CD4-positive, alpha-beta T cell treated with Interleukin-1 beta for 1 hour (primary cell): ENCODE results near the gene RPS6KA4.

Source experiments
- DNase-seq, 2 donors: peaks; one replicate each; pipeline ENCODE4 v3.0.0-alpha.2; 2020 to 2022

The RPS6KA4 gene

GRCh38 chr11:64327993-64328392 lies 31.0 kb upstream of the RPS6KA4 start:
- DNase-seq: no peak

- no peak for DNase-seq
Measured at GRCh38 chr11:64330888-64331287, 28.1 kb upstream of the RPS6KA4 start.

DNA sequence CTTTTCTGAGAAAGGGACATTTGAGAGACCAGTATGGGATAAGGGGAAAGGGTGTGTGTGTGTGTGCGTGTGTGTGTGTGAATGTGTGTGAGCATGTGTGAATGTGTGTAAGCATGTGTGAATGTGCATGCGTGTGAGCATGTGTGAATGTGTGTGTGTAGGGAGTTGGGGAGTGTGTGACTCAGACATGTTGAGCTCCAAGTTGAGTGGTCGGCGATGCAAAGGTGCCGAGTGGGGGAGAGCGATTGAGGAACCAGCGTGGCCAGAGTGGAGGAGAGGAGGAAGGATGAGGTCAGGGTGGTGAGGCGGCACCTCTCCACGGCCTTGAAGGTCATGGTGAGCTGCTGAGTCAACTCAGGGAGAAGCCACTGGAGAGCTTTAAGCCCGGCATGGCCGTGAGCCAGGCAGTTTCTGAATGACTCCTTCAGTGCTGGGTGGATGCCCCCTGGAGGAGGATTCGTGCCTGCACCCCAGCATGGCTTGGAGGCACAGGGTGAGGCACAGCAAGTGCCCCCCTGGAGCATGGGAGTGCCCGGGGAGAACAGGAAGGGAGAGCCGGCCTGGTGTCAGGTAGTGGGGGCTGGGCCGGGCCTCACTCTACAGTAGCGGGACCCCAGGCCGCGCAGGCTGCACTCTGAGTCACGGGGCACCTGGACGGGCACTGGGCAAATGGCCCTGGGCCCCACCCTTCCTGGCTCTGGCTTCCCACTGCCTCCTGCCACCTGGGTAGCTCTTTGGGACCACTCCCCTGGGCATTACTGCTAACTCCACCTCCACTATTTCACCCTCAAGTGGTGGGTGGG lies 27.2 kb upstream of the RPS6KA4 start:
- DNase-seq: peak; percentile 76 to 84

DNA sequence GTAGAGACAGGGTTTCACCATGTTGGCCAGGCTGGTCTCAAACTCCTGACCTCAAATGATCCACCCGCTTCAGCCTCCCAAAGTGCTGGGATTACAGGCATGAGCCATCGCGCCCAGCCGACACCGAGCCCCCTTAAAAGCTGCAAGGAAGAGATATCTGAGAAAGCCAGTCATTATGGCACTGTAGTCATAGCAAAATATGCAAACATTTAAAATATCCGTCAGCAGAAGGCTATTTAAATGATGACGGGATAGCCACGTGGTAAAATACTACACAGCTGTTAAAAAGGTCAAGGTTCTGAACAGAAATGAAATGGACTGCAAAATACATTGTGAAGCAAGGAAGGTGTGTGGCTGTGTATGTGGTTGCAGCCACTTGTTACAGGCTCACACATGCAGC lies 25.4 kb upstream of the RPS6KA4 start:
- no peak for DNase-seq

GRCh38 chr11:64334764-64335735 lies 23.9 kb upstream of the RPS6KA4 start:
- peak in 1 of 2 donors; percentile 75 for DNase-seq

DNA sequence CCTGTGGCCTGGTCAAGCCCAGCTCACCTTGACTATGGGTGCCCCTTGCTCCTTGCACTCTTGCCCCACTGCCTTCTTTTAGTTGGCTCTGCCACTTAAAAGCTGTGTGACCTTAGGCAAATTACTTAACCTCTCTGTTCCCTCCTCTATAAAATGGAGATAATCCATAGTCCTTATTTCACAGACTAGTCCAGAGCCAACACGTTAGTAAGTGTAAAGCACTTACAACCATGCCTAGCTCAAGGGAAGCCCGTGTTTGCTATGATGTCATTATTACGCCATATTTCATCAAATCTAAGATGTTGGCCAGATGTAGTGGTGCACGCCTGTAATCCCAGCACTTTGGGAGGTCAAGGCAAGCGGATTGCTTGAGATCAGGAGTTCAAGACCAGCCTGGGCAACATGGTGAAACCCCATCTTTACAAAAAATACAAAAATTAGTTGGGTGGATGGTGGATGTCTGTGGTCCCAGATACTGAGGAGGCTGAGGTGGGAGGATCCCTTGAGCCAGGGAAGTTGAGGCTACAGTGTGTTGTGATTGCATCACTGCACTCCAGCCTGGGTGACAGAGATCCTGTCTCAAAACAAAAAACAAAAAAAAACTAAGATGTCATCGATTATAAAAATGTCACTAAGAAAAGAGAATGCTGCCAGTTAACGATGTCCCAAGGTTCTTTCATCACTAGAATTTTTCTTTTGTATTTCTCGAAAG lies 21.3 kb upstream of the RPS6KA4 start:
- no peak for DNase-seq

GRCh38 chr11:64338716-64339115 lies 20.2 kb upstream of the RPS6KA4 start:
- DNase-seq: no peak

GRCh38 chr11:64339286-64339685 lies 19.7 kb upstream of the RPS6KA4 start:
- DNase-seq: no peak

- DNase-seq: peak; percentile 91 to 94
Measured at GRCh38 chr11:64339754-64340408, 19.1 kb upstream of the RPS6KA4 start, which contains the start of gene CCDC88B. TSS of gene CCDC88B (plus strand) at chr11:64340204. CDS start at chr11:64340267, 63 bp downstream.

DNA sequence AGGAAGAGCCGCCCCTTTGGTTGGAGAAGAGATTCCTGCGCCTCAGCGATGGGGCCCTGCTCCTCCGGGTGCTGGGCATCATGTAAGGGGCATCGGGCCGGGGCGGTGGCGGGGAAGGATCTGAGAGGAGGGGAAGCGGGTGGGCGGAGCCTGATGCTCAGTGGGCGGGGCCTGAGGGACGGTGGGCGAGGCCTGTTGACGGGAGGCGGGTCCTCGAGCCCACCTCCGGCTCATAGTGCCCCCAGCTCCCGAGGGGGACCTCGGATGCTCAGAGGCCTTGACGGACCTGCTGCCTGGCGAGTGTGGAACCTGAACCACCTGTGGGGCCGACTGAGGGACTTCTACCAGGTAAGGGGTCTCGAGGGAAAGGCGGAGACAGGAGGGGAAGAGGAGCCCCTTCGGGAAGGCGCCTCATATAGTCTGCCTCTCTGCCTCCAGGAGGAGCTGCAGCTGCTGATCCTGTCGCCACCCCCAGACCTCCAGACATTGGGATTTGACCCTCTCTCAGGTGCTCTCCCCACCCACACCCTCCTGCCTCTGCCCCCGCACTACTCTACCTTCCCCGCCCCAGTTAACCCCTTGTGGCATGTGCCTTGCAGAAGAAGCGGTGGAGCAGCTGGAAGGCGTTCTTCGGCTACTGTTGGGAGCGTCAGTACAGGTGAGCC lies 18.2 kb upstream of the RPS6KA4 start:
- DNase-seq: peak; percentile 77 to 80

DNA sequence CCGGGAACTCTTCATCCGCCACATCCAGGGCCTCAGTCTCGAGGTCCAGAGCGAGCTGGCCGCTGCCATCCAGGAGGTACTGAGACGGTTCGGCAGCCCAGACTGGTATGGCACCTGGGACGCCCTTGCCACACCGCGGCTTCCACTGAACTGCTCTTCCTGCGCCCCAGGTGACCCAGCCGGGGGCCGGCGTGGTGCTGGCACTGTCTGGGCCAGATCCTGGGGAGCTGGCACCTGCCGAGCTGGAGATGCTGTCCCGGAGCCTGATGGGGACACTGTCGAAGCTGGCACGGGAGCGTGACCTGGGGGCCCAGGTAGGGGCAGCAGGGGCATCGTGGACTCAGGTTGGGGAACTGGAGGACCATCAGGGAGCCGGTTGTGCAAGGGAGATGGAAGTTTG lies 17.5 kb upstream of the RPS6KA4 start:
- no peak for DNase-seq

DNA sequence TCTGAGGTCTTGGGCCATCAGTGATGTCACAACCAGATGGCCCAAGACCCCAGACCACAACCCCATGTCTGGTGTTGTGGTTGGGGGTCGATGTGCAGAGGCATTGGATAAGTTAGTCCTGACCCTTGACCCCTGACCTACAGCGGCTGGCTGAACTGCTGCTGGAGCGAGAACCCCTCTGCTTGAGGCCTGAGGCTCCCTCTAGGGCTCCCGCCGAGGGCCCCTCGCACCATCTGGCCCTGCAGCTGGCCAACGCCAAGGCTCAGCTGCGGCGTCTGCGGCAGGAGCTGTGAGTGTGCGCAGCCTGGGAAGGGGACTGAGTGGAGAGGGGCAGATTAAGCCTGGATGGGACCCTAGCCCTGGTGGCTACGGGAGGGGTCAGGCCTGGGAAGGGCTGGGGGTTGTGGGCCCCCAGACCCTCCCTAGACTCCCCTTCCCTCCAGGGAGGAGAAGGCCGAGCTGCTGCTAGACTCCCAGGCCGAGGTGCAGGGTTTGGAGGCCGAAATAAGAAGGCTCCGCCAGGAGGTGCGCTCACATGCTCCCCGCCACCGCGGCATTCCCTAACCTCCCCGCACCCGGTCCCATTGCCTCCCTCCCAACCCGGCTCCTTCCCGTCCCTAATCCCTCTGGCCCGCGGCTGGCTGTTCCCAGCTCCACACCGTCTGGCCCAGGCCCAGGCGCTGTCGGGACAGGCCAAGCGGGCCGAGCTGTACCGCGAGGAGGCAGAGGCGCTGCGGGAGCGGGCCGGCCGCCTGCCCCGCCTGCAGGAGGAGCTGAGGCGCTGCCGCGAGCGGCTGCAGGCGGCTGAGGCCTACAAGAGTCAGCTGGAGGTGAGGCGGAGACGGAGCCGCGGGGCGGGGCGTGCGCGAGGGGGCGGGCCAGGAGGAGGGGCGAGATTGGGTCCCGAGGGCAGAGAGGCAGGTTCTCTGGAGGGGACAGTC lies 16.8 kb upstream of the RPS6KA4 start:
- DNase-seq: peak; percentile 90 to 92

DNA sequence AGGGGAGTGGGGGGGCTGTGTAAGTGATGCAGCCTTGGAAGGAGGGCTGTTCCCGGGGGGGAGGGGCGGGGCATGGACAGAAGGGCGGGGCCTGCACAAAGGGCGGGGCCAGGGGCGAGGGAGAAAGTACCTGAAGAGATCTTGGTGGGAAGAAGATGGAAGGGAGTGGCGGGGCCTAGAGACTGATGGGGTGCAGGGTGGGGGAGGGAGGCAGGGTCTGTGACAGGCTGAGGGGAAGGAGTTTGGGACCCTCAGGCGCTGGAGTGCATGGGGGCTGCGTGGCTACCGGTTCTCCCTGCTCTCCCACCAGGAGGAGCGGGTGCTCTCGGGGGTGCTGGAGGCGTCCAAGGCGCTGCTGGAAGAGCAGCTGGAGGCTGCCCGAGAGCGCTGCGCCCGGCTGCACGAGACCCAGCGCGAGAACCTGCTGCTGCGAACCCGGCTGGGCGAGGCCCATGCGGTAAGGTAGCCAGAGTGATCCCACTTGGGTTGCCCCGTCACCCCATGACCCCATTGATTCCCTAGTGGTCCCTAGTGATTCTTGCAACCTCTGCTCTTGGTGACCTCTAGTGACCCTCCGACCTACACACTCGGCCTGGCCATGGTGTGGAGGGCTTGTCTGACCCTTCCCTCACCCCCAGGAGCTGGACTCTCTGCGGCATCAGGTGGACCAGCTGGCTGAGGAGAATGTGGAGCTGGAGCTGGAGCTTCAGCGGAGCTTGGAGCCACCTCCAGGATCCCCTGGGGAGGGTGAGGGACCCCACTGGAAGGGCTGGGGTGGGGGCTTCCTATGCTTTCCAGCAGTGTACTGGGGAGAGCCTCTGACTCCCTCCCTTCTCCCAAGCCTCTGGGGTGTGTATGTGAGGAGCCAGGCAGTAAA lies 15.9 kb upstream of the RPS6KA4 start:
- DNase-seq: no peak

- no peak for DNase-seq
Measured at GRCh38 chr11:64343767-64344559, 15.0 kb upstream of the RPS6KA4 start.

- DNase-seq: no peak
Measured at GRCh38 chr11:64344787-64345186, 14.2 kb upstream of the RPS6KA4 start.

GRCh38 chr11:64347193-64347867 lies 11.6 kb upstream of the RPS6KA4 start:
- DNase-seq: no peak

- no peak for DNase-seq
Measured at GRCh38 chr11:64348383-64349024, 10.5 kb upstream of the RPS6KA4 start.

GRCh38 chr11:64349025-64349387 lies 10.0 kb upstream of the RPS6KA4 start:
- DNase-seq: no peak
